Measurements from ENCODE around the gene GAS2L2.

- TF ChIP-seq CTCF (IDR thresholded peaks at IDR 0.05; ENCODE audit: insufficient read depth, low read depth, low read length), result no peak
- no peak for TF ChIP-seq EZH2 (IDR thresholded peaks at IDR 0.05; ENCODE audit: insufficient read depth, low read length)
These were observed 23.6 kb downstream of the GAS2L2 start for GRCh38 chr17:35729405-35729833.

Measured in astrocyte (in vitro differentiated cells and primary cell).